Measurements from ENCODE around the gene MAP3K19. TPM values are rescaled to one million over a fixed set of nuclear protein-coding genes. Genes with fewer than 3 reads are reported as not detected.
A peak's percentile ranks its signal among the peaks of the same experiment; 100 is the strongest.

Gene MAP3K19
- total and polyA plus RNA-seq, 2 of the 8 experiments (the other 6 are each of a cell fraction or from before 2014, with no cell fraction given) = not detected

DNA sequence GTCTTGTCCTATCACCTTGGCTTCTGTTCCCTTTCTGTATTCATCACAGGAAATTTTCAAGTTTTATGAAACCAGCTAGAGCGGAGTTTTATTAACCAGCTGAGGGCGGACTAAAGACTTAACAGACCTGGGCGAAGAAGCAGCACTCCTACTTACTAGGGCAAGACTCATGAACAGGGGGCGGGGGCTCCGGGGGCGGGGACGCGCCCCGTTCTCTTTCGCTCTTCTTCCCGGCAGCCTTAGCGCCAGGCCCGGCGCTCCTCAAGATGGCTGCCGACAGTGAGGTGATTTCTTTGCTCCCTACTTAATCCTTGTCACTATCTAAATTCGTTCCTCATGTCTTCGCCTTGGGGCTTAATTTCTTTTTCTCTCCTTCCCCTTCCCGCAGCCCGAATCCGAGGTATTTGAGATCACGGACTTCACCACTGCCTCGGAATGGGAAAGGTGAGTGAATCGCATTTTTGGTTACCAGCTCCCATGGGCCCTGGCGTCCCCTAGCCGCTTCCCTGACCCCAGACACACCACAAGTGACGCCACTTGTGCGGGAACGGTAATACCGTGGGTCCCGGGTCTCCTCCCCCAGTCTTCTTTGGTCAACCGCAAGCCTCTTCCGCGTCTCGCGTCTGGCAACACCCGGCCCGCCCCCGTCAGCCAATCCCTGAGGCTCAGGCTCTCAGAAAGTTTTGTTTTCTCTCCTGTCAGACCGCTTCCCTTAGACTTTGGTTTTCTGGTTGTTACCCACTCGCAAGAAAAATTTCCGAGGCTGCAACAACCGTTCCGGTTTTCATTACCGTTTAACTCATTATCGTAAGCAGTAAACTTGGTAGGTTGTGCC lies 5.0 kb upstream of the MAP3K19 start, which contains the start of gene RAB3GAP1 (continued):
- no peak for TF ChIP-seq GABPA (IDR thresholded peaks at IDR 0.05; ENCODE audit: borderline replicate concordance, insufficient read depth, low read length)
- no peak for TF ChIP-seq SP1 (IDR thresholded peaks at IDR 0.05; ENCODE audit: low read depth, low read length)
- TF ChIP-seq RNF2 (IDR thresholded peaks at IDR 0.05; ENCODE audit: borderline replicate concordance, low read depth, low read length, missing control alignments, poor library complexity, severe bottlenecking) = no peak
- no peak for TF ChIP-seq CBX5 (IDR thresholded peaks at IDR 0.05; ENCODE audit: low read depth, low read length)
- TF ChIP-seq RXRA (IDR thresholded peaks at IDR 0.05; ENCODE audit: insufficient read depth, low read depth, low read length) = no peak
- TF ChIP-seq CREB1 (IDR thresholded peaks at IDR 0.05) = 0 out of 2 replicates have a peak, but pooled peaks have one; percentile 3
- no peak for TF ChIP-seq NRF1 (IDR thresholded peaks at IDR 0.05; ENCODE audit: low read depth, low read length)
- no peak; the same call in none of the 2 replicates for TF ChIP-seq RBBP5 (IDR thresholded peaks at IDR 0.05; ENCODE audit: borderline replicate concordance, low read depth, low read length)
- peak; percentile 16 for TF ChIP-seq TAF7 (optimal IDR thresholded peaks at IDR 0.05; ENCODE audit: borderline replicate concordance, low read depth, low read length)
- TF ChIP-seq TCF12 (IDR thresholded peaks at IDR 0.05; ENCODE audit: low read depth, low read length) = no peak
- no peak for TF ChIP-seq CHD2 (IDR thresholded peaks at IDR 0.05; ENCODE audit: low read length)
- TF ChIP-seq POU5F1 (IDR thresholded peaks at IDR 0.05; ENCODE audit: low read depth, low read length) = no peak
- no peak for TF ChIP-seq BRCA1 (IDR thresholded peaks at IDR 0.05; ENCODE audit: low read depth, low read length)
- TF ChIP-seq KDM4A (IDR thresholded peaks at IDR 0.05; ENCODE audit: low read depth, low read length, severe bottlenecking) = peak; percentile 33
- no peak for TF ChIP-seq CTBP2 (IDR thresholded peaks at IDR 0.05; ENCODE audit: borderline replicate concordance, insufficient read depth, insufficient read length, low read length)
- TF ChIP-seq, protein P1, sequence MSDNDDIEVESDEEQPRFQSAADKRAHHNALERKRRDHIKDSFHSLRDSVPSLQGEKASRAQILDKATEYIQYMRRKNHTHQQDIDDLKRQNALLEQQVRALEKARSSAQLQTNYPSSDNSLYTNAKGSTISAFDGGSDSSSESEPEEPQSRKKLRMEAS (IDR thresholded peaks at IDR 0.05) = no peak
- TF ChIP-seq POLR2AphosphoS5 (IDR thresholded peaks at IDR 0.05; ENCODE audit: low read depth, low read length) = peak; percentile 85
- TF ChIP-seq ASH2L (IDR thresholded peaks at IDR 0.05; ENCODE audit: low read length) = peak; percentile 96
- no peak for TF ChIP-seq SRF (IDR thresholded peaks at IDR 0.05; ENCODE audit: low read depth, low read length)
- TF ChIP-seq HDAC2 (IDR thresholded peaks at IDR 0.05; ENCODE audit: borderline replicate concordance in 1 of 2, low read depth in 2 of 2, low read length in 2 of 2) = peak in 1 of 2 experiments; percentile 33; a peak in 1 of 4 replicates
- TF ChIP-seq CHD1 (IDR thresholded peaks at IDR 0.05; ENCODE audit: low read depth, low read length) = peak; percentile 17; the same call in 1 of the 2 replicates
- TF ChIP-seq KDM1A (IDR thresholded peaks at IDR 0.05; ENCODE audit: borderline replicate concordance, low read length) = no peak
- TF ChIP-seq JUN (IDR thresholded peaks at IDR 0.05; ENCODE audit: low read depth, low read length) = no peak
- TF ChIP-seq SIX5 (IDR thresholded peaks at IDR 0.05; ENCODE audit: low read depth, low read length) = no peak

All from H1 (cell line).